Karpas-422 (cell line): Measurements from ENCODE around the gene RCOR1. TPM values are rescaled to one million over a fixed set of nuclear protein-coding genes. Genes with fewer than 3 reads are reported as not detected.
"Not testable (repeated sequence)": the region's sequence is repeated elsewhere in the genome, so short reads cannot be mapped to it uniquely, and the experiment has no call there.

Source experiments
- DNase-seq: peaks from one replicate; pipeline ENCODE4 v3.0.0-alpha.2; 2015
- H2AFZ ChIP-seq: fragments of 200-600 bp; sonication (generic); 2 replicates; pipeline ENCODE4 v1.6.1; 2014; ENCODE audit warnings: antibody characterized with exemption, low read length, mixed read lengths
- H3K27ac ChIP-seq: fragments of 200-600 bp; sonication (generic); 2 replicates; pipeline ENCODE4 v1.5.1; 2014; ENCODE audit warnings: mild to moderate bottlenecking, low read length, moderate library complexity
- H3K27me3 ChIP-seq: fragments of 200-600 bp; sonication (generic); 2 replicates; pipeline ENCODE4 v1.6.1; 2014; ENCODE audit warnings: low read length, mixed read lengths
- H3K36me3 ChIP-seq: fragments of 200-600 bp; sonication (generic); 2 replicates; pipeline ENCODE4 v1.6.1; 2014; ENCODE audit warnings: low read length, mixed read lengths; ENCODE audit not compliant: insufficient read depth
- H3K4me1 ChIP-seq: fragments of 200-600 bp; sonication (generic); 2 replicates; pipeline ENCODE4 v1.6.1; 2014; ENCODE audit warnings: mild to moderate bottlenecking, low read length, mixed read lengths
- H3K4me2 ChIP-seq: fragments of 200-600 bp; sonication (generic); 2 replicates; pipeline ENCODE4 v1.6.1; 2014; ENCODE audit warnings: low read length, low read depth, mild to moderate bottlenecking; ENCODE audit not compliant: poor library complexity, severe bottlenecking
- H3K4me3 ChIP-seq: fragments of 200-600 bp; sonication (generic); 2 replicates; pipeline ENCODE4 v1.5.1; 2014; ENCODE audit warnings: mild to moderate bottlenecking, antibody characterized with exemption, low read length, mixed read lengths
- H3K79me2 ChIP-seq: fragments of 200-600 bp; sonication (generic); 2 replicates; pipeline ENCODE4 v1.6.1; 2014; ENCODE audit warnings: mild to moderate bottlenecking, low read length, mixed read lengths
- H3K9ac ChIP-seq: fragments of 200-600 bp; sonication (generic); 2 replicates; pipeline ENCODE4 v1.6.0; 2014; ENCODE audit warnings: low read length
- H3K9me2 ChIP-seq: fragments of 200-600 bp; sonication (generic), shearing (Covaris generic); replicated peaks from 2 replicates; pipeline ENCODE4 v1.6.0; 2014; ENCODE audit warnings: mild to moderate bottlenecking, low read length, moderate library complexity; ENCODE audit not compliant: insufficient read depth
- H3K9me3 ChIP-seq: fragments of 300-700, 200-600 bp; sonication (generic); 2 replicates; pipeline ENCODE4 v1.6.1; 2014; ENCODE audit warnings: low read length, mixed read lengths
- H4K20me1 ChIP-seq: fragments of 200-600 bp; sonication (generic); 2 replicates; pipeline ENCODE4 v1.6.1; 2014; ENCODE audit warnings: mild to moderate bottlenecking, antibody characterized with exemption, low read length, low read depth; ENCODE audit not compliant: insufficient read depth
- total RNA-seq: library from RNA; depleted of rRNA; stranded (reverse); fragments of >200 nt; shearing (Covaris generic); gene quantifications from 2 replicates; pipeline ENCODE4 v1.2.3, GENCODE V29; 2014; ENCODE audit warnings: low replicate concordance

Gene RCOR1
- total RNA-seq, 1 experiment from 2014 or later, result 46.9 TPM

DNA sequence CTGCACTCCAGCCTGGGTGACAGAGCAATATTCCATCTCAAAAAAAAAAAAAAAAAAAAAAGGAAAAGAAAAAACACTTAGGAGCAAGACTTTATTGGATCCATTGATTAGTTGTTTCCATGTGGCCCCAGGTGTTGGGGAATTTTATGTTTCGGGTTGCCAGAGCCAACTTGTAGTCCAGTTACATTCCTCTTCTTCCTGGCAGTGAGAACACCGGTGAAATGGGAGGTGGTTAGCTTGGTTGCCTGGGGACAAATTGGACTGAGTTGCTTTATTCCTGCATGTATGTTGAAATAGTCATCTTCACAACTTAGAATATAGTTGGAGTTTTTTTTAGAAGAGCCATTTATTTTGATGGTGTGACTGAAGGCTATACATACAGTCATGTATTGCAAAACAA is 12.6 kb downstream of the RCOR1 start:
- H4K20me1 ChIP-seq, result peaks cover 12% of the 10 kb centered on the region
- no peaks in the 10 kb centered on the region for H3K9me2 ChIP-seq
- DNase-seq, result no peak
- H2AFZ ChIP-seq, result no peak overlapping the region
- no peaks in the 10 kb centered on the region for H3K27me3 ChIP-seq
- peaks cover 10% of the 10 kb centered on the region; the same call in 1 of the 2 replicates for H3K36me3 ChIP-seq
- H3K4me3 ChIP-seq, result no peak overlapping the region
- peaks cover 97% of the 10 kb centered on the region for H3K79me2 ChIP-seq
- H3K4me1 ChIP-seq, result peaks cover 73% of the 10 kb centered on the region
- H3K4me2 ChIP-seq, result peak overlapping the region; percentile 7
- H3K9ac ChIP-seq, result no peak overlapping the region
- H3K9me3 ChIP-seq, result no peaks in the 10 kb centered on the region
- 0 out of 2 replicates have a peak overlapping the region, but pooled peaks have one; percentile 55 for H3K27ac ChIP-seq

DNA sequence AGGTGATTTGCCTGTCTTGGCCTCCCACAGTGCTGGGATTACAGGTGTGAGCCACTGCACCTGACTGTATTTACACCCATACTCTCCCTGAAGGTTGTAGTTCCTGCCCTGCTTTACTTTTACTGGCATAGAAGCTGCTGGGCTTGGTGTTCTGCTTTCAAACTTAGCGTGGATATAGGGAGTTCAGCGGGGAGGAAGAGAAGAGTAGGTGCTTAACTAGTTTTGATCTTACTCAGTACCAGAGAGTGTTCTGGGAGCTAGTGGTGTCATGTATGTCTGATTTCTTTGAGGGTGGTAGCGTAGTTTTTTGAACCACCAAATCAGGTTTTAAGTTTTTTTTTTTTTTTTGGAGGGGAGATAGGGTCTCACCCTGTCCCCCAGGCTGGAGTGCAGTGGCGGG is 13.8 kb downstream of the RCOR1 start:
- H3K36me3 ChIP-seq, result peaks cover 8% of the 10 kb centered on the region; the same call in 1 of the 2 replicates
- H3K9ac ChIP-seq, result no peak overlapping the region
- no peaks in the 10 kb centered on the region for H3K9me3 ChIP-seq
- H4K20me1 ChIP-seq, result peaks cover 9% of the 10 kb centered on the region
- H3K4me1 ChIP-seq, result peaks cover 80% of the 10 kb centered on the region
- H3K4me3 ChIP-seq, result no peak overlapping the region
- H2AFZ ChIP-seq, result no peak overlapping the region
- peaks cover 98% of the 10 kb centered on the region for H3K79me2 ChIP-seq
- DNase-seq, result no peak
- peak overlapping the region; percentile 55 for H3K27ac ChIP-seq
- H3K4me2 ChIP-seq, result peak overlapping the region; percentile 38
- H3K9me2 ChIP-seq, result no peaks in the 10 kb centered on the region
- H3K27me3 ChIP-seq, result no peaks in the 10 kb centered on the region

DNA sequence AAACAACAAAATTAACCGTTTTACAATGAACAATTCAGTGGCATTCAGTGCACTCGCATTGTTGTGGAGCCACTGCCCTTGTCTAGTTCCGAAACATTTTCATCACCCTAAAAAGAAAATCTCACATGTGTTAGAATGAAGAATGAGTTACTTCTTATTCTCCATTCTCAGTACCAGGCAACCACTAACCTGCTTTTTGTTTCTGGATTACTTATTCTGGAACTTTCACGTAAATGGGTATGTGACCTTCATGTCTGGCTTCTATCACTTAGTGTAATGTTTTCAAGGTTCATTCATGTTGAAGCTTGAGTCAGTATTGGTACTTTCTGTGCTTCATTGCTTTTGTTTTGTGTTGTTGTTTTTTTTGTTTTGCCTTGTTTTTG is 15.6 kb downstream of the RCOR1 start:
- Histone ChIP-seq H3K4me3 (no peak overlapping the region), H3K27ac (peak overlapping the region; percentile 55), H3K4me1 (peaks cover 81% of the 10 kb centered on the region), H3K9me3 (no peaks in the 10 kb centered on the region), H4K20me1 (peaks cover 19% of the 10 kb centered on the region; the same call in 1 of the 2 replicates), H3K27me3 (no peaks in the 10 kb centered on the region), H3K36me3 (peaks cover 5% of the 10 kb centered on the region; the same call in 1 of the 2 replicates), H3K79me2 (peaks cover 98% of the 10 kb centered on the region), H3K4me2 (peak overlapping the region; percentile 38), H2AFZ (no peak overlapping the region), H3K9me2 (no peaks in the 10 kb centered on the region), H3K9ac (no peak overlapping the region)
- no peak for DNase-seq

DNA sequence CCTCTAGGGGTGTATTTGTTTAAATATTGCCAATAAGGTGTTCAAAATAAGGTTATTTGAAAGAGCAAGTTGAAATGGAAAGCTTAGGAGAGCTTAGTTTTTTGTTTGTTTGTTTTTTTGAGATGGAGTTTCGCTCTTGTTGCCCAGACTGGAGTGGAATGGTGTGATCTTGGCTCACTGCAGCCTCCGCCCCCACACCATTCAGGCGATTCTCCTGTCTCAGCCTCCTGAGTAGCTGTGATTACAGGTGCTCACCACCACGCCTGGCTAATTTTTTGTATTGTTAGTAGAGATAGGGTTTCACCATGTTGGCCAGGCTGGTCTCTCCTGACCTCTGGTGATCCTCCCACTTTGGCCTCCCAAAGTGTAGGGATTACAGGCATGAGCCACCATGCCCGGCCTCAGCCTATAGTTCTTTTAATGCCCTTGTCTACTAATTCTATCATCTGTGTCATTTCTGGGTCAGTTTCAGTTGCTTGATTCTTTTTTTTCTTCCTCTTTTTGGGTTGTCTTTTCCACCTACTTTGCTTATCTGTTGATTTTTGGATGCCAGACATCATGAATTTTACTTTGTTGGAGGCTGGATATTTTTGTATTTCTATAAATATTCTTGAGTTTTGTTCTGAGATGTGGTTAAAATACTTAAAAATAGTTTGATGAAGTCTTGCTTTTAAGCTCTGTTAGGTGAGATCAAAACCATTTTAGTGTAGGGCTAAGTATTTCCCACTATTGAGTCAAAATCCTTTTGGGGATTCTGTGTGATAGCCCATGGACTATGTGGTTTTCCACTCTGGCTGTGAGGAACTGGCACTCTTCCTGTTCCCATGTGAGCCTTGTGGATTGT is 18.7 kb downstream of the RCOR1 start:
- Histone ChIP-seq H3K4me2 (peak overlapping the region; percentile 54), H3K4me3 (no peak overlapping the region), H3K79me2 (peaks cover 94% of the 10 kb centered on the region), H2AFZ (no peak overlapping the region), H3K9ac (no peak overlapping the region; the same call in 1 of the 2 replicates), H4K20me1 (peaks cover 16% of the 10 kb centered on the region; the same call in 1 of the 2 replicates), H3K9me2 (no peaks in the 10 kb centered on the region), H3K9me3 (no peaks in the 10 kb centered on the region), H3K27ac (peak overlapping the region; percentile 83), H3K27me3 (no peaks in the 10 kb centered on the region), H3K36me3 (0 out of 2 replicates have a peak, but pooled peaks cover 5% of the 10 kb centered on the region), H3K4me1 (peaks cover 52% of the 10 kb centered on the region)
- DNase-seq, result peak; percentile 83

DNA sequence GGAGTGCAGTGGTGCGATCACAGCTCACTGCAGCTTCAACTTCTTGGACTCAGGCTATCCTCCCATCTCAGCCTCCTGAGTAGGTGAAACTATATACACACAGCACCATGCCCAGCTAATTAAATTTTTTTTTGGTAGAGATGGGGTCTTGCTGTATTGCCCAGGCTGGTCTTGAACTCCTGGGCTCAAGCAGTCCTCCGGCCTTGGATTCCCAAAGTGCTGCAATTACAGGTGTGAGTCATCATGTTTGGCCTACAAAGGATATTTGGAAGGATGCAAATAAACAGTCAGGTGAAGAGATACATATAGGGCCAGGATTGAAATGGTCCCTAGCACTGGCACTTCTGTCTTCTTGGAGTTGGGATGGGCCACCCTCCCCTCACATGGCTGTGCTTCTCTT is 23.9 kb downstream of the RCOR1 start:
- Histone ChIP-seq H3K9ac (no peak overlapping the region), H3K79me2 (peaks cover 96% of the 10 kb centered on the region), H3K4me3 (no peak overlapping the region), H3K9me2 (no peaks in the 10 kb centered on the region), H3K4me2 (no peak overlapping the region), H3K27ac (0 out of 2 replicates have a peak overlapping the region, but pooled peaks have one; percentile 3), H3K36me3 (0 out of 2 replicates have a peak, but pooled peaks cover 5% of the 10 kb centered on the region), H4K20me1 (peaks cover 28% of the 10 kb centered on the region), H3K27me3 (no peaks in the 10 kb centered on the region), H2AFZ (no peak overlapping the region), H3K4me1 (peaks cover 26% of the 10 kb centered on the region), H3K9me3 (no peaks in the 10 kb centered on the region)
- no peak for DNase-seq

DNA sequence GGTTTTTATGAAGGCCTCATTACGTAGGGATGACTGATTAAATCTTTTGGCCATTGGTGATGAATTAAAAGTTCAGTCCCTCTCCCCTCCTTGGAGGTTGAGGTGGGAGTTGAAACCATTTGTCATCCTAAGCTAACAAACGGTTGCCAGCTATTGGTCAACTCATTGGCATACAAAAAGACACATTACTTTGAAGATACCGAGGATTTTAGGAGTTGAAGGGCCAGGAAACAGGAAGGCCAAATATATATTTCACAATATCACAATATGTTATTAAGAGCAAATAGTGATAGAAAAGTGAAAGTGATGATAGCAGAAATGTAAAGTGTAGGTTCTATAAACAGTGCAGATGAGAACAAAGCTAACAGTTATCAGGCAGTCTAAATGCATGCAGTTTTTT is 24.4 kb downstream of the RCOR1 start:
- Histone ChIP-seq H3K79me2 (peaks cover 96% of the 10 kb centered on the region), H2AFZ (no peak overlapping the region), H3K36me3 (0 out of 2 replicates have a peak, but pooled peaks cover 5% of the 10 kb centered on the region), H4K20me1 (peaks cover 24% of the 10 kb centered on the region), H3K4me2 (no peak overlapping the region), H3K9ac (no peak overlapping the region), H3K9me2 (no peaks in the 10 kb centered on the region), H3K9me3 (no peaks in the 10 kb centered on the region), H3K4me3 (no peak overlapping the region), H3K27me3 (no peaks in the 10 kb centered on the region), H3K27ac (0 out of 2 replicates have a peak overlapping the region, but pooled peaks have one; percentile 3), H3K4me1 (peaks cover 26% of the 10 kb centered on the region)
- no peak for DNase-seq

DNA sequence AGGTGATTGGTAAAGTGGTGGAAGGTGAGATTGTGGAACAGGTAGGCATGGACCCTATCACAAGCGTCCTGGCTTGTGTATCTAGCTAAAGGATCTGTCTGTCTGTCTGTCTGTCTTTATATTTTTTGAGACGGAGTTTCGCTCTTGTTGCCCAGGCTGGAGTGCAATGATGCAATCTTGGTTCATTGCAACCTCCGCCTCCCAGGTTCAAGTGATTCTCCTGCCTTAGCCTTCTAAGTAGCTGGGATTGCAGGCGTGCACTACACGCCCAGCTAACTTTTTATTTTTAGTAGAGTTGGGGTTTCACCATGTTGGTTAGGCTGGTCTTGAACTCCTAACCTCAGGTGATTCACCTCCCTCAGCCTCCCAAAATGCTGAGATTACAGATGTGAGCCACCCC is 26.6 kb downstream of the RCOR1 start:
- not testable (repeated sequence) for H3K36me3 ChIP-seq, DNase-seq, H2AFZ ChIP-seq, H3K4me3 ChIP-seq, H3K27ac ChIP-seq, H3K9ac ChIP-seq, H3K9me3 ChIP-seq, H3K4me2 ChIP-seq, H3K9me2 ChIP-seq, H3K27me3 ChIP-seq
- Histone ChIP-seq H3K79me2 (peaks cover 93% of the 10 kb centered on the region), H4K20me1 (peaks cover 12% of the 10 kb centered on the region), H3K4me1 (peaks cover 35% of the 10 kb centered on the region)

DNA sequence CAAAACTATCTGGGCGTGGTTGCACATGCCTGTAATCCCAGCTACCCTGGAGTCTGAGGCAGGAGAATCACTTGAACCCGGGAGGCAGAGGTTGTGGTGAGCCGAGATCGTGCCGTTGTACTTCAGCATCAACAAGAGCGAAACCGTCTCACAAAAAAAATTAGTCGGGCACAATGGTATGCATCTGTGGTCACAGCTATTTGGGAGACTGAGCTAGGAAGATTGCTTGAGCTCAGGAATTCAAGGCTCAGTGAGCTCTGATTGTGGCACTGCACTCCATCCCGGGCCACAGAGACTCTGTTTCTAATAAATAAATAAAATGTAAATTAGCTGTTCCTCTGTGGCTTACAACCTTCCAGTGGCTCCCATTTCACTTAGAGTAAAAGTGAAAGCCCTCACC is 28.0 kb downstream of the RCOR1 start:
- Histone ChIP-seq H2AFZ (no peak overlapping the region), H3K4me3 (no peak overlapping the region), H3K36me3 (0 out of 2 replicates have a peak, but pooled peaks cover 5% of the 10 kb centered on the region), H3K4me1 (peaks cover 43% of the 10 kb centered on the region), H3K9me3 (no peaks in the 10 kb centered on the region), H3K9ac (no peak overlapping the region), H3K27ac (no peak overlapping the region), H3K4me2 (no peak overlapping the region), H4K20me1 (peaks cover 14% of the 10 kb centered on the region), H3K9me2 (no peaks in the 10 kb centered on the region), H3K79me2 (peaks cover 96% of the 10 kb centered on the region), H3K27me3 (no peaks in the 10 kb centered on the region)
- no peak for DNase-seq
